Measurements from ENCODE around the gene LCN10.
"Not testable (repeated sequence)": the region's sequence is repeated elsewhere in the genome, so short reads cannot be mapped to it uniquely, and the experiment has no call there.

The LCN10 gene

DNA sequence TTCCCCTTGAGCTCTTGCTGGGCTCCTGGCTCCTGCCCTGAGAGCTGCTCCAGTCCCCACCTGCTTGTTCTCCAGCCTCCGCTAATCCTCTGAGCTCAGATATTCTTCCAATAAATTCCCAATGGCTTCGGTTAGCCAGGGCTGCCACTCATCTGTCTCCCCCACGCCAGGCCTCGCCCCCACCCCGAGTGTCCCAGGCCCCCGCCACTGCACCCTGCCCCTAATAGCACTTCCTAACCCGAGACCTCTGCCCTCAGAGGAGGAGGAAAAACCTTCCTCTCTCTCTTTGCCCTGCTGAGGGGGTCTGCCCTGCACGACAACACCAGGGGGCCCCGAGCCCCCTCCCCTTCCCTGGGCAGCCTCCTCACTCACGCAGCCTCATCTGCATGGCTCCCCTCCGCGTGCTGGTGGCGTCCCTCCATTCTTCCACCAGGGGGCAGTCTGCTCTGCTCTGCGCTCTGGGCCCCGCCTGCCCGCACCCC lies 27.0 kb upstream of the LCN10 start:
- no peak for DNase-seq

DNA sequence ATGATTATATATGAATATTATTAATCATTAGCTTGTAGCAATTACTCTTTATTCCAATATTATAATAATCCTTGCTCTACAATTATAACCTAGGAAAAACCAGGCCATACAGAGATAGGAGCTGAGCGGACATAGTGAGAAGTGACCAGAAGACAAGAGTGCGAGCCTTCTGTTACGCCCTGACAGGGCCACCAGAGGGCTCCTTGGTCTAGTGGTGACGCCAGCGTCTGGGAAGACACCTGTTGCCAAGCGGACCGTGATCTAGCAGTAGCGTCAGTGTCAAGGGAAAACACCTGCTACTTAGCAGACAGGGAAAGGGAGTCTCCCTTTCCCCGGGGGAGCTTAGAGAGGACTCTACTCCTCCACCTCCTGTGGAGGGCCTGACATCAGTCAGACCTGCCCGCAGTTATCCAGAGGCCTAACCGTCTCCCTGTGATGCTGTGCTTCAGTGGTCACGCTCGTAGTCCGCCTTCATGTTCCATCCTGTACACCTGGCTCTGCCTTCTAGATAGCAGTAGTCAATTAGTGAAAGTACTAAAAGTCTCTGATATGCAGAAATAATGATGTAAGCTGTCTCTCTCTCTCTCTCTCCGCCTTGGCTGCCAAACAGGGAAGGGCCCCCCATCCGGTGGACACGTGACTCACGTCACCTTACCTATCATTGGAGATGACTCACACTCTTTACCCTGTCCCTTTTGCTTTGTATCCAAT lies 23.8 kb upstream of the LCN10 start:
- peak; percentile 24 for DNase-seq

DNA sequence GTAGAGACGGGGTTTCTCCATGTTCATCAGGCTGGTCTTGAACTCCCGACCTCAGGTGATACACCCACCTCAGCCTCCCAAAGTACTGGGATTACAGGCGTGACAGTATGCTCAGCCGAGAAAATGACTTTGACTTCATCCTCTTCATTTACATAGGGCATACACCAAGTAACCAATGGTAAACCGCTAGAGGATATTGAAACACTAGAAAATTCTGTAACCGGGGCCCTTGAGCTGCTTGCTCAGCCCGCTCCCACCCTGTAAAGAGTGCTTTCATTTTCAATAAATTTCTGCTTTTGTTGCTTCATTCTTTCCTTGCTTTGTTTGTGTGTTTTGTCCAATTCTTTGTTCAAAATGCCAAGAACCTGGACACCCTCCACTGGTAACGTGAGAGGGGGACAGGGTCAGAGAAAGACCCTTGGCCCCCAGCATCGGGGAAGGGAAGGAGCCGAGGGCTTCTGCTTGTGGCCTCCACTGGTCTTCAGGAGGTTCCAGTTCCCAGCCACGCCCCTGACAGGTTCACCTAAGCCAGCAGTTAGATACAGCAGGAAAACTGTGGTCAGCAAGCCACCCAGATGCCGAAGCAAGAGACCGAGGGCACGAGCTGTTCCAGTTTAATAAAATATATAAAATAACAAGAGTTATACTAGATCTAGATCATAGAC lies 23.1 kb upstream of the LCN10 start:
- not testable (repeated sequence) for DNase-seq

DNA sequence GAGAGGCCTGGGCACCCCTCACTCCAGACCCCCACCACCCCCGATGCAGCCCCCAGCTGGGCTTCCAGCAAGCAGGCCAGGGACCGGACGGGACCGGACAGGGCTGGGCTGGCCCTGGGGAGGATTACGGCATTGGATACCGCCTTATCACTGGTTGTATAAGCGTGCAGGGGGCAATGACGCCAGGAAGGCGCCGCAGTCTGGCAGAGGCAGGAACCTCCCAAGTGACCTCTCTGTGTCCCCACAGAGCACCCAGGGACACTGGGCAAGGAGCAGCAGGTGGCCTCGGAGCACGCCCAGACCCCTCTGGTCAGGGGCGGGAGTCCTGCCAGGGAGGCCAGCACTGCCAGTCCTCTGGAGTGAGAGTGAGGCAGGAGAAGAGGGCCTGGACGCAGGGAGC lies 22.3 kb upstream of the LCN10 start:
- DNase-seq = no peak

DNA sequence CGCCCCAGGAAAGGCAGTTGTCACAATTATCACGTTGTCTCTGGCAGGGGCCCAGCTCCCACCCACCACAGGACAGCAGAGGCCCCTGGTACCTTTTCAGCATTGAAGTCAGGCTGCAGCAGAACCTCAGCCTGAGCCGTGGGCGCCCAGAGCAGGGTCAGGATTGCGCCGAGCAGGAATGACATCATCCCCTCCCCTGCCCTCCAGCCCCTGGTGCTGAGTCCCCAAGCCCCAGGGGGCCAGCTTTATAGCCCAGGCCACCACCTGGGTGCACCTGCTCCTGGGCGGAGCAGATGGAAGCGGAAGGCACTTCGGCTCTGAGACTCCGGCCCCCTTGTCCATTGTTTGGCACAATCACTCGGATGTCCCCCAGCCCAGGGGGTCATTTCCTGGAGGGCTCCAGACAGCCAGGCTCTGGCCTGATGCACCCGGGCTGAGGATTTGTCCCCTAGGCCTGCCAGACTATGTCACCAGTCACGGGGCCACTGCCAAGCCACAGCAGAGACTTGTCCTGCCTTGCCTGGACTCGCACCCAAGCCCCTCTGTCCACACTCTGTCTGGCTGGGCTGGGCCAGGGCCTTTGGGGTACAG lies 21.7 kb upstream of the LCN10 start, which contains the start of gene LCN15:
Gene LCN15 (minus strand): TSS at position 218 of the 591 bp plus-strand sequence. CDS start 30 bp downstream, at position 188.
- no peak for DNase-seq

DNA sequence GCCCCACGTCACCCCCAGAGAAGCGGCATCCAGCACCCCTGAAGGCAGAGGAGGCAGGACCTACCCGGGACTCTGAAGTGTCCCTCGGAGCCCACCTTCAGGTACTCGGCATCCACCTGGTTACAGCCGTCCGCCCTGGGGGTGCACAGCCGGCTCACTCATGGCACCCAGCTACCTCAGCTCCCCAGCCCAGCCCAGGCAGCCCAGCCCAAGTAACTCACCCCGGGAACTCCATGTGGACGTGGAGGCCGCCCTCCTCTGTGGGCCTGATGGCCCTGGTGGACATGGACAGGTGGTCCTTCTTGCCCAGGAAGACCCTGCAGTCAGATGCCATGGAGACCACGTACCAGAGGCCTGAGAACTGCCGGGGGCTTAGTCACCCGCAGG lies 20.9 kb upstream of the LCN10 start:
- no peak for DNase-seq

DNA sequence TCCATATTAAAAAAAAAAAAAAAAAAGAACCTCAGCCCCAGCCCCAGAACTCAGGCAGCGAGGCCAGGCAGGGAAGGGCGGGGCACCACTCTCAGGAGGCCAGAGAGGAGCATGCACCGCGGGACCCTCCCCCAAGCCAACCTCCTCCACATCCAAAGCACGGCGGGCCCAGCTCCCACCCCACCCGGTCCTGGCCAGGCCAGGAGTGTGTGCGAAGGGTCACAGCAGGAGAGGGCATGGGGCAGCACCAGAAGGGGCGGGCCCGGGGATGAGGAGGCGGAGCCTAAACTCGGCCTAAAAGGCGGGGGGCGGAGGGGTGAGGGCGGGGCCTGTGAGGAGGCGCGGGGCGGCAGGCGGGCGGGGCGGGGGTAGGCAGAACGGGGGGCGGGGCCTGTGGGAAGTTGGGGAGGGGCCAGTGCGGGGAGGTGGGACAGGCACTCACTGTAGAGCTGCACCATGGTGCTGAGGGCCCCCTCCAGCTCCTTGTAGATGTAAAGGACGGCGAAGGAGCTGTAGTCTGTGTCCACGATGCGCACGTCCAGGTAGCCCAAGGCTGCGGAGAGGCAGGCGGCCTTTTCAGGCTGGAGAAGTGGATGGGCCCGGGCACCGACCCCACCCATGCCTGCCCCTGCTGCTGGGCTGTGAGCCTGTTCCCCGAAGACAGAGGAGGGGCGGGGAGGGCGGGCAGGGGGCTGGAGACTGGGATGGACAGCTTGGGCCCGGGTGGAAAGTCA lies 20.3 kb upstream of the LCN10 start:
- DNase-seq = peak; percentile 4

DNA sequence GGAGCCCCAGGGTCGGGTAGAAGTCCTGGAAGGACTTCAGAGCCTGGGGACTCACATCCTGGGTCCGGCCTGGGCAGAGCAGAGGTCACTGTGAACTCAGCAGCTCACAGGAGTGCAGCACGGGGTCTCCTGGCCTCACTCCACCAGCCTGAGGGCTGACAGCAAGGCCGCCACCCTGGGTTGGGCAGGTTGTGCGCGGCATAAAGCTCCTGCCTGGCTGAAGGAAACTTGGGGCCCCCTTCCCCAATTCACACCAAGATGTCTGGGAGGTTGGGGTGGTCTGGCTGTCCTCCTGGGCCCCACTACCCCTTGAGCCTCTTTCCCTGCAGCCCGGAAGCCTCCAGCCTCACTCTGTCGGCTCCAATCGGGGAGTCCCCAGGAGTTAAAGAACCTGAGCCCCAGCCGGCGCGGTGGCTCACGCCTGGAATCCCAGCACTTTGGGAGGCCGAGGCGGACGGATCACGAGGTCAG lies 19.5 kb upstream of the LCN10 start:
- DNase-seq = no peak

DNA sequence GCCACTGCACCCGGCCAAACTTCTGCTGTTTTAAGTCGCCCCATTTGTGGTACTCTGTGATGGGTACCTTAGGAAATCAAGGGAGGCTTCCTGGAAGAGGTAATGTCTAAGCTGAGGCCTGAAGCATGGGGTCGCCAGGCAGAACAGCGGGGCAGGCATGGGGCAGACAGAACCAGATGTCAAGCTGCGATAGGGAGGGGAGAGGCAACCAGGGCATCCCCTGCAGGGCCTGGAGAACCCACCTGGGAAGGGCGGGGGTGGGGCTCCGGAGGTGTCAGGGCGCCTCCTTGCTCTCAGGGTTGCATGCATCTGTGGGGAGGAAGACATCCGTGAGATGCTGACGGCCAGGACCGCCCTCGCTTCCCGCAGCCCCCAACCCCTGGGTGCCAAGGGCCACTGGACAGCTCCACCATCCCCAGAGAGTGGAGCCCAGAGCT lies 18.8 kb upstream of the LCN10 start:
- DNase-seq = no peak

DNA sequence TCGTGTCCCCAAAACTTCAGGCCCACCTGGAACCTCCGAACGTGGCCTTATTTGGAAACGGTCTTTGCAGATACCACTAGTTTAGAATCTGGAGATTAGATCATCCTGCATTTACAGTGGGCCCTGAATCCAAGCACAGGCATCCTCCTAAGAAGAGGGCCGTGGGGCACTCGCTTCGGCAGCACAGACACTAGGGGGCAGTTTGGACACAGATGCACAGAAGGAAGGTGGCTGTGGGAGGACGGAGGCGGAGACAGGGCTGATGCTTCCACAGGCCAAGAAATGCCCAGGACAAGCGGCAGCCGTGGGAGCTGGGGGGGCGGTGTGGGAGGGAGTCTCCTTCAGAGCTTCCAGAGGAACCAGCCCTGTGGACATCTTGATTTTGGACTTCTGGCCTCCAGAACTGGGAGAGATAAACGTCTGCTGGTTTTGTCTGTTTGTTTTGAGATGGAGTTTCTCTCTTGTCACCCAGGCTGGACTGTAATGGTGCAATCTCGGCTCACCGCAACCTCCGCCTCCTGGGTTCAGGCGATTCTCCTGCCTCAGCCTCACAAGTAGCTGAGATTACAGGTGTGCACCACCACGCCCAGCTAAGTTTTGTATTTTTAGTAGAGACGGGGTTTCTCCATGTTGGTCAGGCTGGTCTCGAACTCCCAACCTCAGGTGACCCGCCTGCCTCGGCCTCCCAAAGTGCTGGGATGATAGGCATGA lies 18.2 kb upstream of the LCN10 start:
- peak; percentile 53 for DNase-seq

DNA sequence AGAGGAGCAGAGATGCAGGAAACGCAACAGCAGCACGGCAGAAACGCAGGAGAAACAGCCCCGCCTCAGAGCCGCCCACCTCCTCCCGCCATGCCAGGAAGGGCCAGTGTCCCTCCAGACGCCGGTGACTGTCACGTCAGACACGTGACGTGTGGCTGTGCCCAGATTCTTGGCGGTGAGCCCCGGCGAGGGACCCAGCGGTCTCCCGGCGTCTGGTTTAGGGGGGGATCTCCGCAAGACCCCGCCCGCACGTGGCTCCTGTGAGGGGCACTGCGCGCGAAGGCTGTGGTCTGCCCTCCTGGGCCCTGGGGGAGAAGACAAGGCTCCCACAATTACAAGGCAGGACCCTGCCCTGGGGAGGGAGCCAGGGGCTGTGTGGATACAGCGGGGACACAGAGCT lies 17.7 kb upstream of the LCN10 start:
- DNase-seq = no peak

DNA sequence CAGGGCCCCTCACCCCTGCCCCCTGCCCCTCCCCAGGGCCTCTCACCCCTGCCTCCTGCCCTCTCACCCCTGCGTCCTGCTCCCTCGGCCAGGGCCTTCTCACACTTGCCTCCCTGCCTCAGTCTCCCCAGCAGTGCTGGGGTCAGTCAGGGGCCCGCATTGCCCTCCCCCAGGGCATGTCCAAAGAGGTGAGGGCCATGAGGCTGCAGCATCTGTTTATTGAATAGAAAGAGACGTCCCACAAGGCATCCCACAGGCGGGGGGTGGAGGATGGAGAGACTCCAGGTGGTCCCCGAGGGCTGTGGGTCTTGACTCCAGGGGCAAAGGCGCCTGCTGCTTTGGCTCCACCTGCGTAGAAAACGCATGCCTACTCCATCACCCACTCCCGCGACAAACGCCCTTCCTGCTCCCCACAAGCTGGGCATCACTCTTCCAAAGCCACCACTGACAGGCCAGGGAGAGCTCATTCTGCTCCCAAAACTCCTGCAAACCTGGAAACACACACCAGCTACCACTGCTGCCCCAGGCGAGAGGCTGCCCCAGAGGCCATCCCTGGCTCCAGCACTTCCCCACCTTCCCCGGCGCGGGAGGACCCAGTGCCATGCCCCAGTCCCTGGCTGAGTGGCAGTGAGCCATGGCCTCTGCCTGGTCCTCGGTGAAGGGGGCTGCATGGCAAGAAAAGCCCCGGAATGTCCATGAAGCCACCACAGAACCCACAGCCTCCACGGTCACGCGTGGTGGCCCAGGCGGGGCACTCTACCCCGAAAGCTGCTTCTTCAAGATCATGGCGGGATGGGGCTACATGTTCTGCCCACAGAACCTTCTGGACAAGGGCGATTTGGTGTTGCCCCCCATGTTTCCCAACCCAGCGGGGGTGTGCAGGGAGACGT lies 16.9 kb upstream of the LCN10 start:
- no peak for DNase-seq

DNA sequence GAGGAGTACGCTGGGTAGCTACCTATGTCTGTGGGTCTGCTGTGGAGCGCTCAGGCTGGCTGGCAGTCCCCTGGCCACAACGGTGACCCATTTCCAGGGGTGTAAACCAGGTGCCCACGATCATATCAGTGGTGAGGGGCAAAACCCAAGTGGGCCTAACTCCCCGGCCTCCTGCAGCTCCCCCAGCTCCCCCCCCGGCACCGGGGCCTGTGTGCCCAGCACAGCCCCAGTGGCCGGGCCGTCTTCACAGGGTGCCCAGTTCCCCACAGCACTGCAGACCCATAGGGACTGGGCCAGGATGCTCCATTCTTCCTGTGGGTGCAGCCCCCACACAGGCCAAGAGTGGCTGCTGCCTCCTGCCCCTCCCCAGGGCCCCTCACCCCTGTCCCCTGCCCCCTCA lies 16.3 kb upstream of the LCN10 start:
- DNase-seq = no peak

DNA sequence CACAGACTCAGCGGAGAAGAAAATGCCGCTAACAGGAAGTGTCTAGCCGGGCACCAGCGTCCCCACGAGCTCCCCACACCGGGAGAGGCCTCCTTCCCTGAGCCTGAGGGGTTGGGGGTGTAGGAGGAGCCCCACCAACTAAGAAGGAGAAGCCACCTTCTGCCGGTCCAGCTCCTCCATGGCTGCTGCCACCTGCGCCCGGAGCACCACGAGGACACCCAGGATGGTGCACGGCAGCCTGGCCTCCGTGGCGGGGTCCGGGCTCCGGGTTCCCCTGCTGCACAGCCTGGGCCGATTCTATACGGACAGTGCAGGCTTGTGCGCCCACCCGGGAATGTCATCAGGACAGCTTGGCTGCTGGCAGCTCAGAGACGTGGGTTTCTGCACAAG lies 15.0 kb upstream of the LCN10 start:
- no peak for DNase-seq

DNA sequence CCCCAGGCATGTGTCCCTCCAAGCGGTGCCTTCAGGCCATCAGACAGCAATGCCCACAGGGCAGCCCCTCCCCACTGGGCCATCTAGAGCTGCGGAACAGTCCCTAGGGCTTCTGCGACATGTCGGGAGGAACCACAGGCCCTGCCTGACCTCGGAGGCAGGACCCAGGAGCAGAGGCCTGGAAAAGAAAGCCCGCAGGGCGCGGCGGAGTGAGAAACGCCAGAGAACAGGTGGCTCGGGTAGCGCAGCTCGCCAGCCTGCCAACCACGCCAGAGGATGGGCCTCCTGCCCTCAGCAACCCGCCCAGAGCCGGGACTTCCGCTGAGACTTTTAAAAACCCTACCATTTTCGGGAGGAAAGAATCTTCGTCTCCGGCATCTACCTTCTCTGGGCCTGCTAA lies 14.6 kb upstream of the LCN10 start:
- no peak for DNase-seq

DNA sequence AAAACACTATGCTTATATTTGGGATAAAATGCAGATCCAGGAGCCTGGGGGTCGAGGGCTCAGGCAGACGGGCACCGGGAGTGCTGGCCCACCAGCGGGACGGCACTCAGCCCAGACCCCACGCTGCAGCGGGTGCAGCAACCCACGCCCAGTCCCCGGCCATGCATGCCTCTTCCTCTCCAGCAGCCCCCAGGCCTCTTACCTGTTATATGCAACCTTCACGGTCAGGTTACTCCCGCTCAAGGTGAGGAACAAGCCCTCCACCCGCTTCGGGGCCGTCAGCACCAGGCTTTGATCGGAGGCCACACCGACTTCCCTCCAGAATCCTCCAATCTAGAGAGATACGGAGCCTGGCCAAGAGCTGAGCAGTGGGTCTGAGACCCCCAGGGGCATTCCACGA lies 14.1 kb upstream of the LCN10 start:
- no peak for DNase-seq

DNA sequence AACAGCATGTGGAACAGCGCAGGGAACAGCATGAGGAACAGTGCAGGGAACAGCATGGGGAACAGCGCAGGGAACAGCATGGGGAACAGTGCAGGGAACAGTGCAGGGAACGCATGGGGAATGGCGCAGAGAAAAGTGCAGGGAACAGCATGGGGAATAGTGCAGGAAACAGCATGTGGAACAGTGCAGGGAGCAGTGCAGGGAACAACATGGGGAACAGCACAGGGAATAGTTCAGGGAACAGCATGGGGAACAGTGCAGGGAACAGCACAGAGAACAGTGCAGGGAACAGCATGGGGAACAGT lies 13.3 kb upstream of the LCN10 start:
- no peak for DNase-seq

DNA sequence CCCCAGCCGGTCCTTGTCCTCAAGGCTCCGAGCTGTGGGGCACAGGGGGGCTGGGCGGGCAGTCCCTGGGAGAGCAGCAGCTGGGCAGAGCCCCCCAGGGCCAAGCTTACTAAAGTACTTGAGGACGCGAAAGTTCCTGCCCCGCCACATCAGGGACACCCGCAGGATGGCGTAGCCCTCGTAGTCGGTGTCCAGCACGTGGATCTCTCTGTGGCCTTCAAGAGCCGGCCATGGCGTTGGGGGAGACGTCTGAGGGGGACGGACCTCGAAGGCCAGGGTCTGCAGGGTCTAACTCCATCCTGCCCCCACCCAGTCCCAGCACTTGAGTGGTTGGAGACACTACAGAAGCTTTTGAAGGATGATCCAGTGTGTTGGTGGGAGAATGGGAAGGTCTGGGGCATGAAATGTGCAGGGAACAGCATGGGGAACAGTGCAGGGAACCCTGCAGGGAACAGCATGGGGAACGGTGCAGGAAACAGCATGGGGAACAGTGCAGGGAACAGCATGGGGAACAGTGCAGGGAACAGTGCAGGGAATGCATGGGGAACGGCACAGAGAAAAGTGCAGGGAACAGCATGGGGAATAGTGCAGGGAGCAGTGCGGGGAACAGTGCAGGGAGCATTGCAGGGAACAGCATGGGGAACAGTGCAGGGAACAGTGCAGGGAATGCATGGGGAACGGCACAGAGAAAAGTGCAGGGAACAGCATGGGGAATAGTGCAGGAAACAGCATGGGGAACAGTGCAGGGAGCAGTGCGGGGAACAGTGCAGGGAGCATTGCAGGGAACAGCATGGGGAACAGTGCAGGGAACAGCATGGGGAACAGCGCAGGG lies 12.8 kb upstream of the LCN10 start:
- not testable (repeated sequence) for DNase-seq

DNA sequence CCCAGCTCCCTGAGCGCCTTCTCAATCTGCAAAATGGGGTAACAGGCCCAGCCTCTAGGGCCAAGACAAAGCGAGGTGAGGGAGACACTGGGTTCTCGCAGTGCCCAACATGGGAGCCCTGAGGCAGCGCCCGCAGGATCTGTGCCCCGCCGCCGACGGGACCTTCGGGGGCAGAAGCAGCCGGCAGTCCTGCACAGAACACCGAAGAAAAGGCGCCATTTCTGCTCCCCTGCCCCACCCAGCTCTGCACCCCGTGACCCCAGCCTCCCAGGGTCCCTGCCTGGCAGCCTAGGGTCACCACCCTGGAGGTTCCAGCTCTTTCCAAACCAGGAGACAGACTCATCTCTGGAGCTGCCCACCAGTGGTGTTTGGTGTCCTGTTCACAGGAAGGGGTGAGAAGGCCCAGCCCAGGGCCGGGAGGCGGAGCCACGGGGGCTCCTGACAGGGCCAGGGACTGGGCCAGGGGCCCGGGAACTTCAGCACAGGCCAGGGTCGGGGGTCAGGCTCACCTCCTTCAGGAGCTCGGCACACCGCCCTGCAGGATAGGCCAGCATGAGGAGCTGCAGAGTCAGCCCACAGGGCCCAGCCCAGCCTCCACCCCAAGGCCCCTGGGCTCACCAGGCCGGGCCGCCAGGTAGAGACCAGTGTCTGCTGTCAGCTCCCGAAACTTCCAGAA lies 12.0 kb upstream of the LCN10 start:
- no peak for DNase-seq

DNA sequence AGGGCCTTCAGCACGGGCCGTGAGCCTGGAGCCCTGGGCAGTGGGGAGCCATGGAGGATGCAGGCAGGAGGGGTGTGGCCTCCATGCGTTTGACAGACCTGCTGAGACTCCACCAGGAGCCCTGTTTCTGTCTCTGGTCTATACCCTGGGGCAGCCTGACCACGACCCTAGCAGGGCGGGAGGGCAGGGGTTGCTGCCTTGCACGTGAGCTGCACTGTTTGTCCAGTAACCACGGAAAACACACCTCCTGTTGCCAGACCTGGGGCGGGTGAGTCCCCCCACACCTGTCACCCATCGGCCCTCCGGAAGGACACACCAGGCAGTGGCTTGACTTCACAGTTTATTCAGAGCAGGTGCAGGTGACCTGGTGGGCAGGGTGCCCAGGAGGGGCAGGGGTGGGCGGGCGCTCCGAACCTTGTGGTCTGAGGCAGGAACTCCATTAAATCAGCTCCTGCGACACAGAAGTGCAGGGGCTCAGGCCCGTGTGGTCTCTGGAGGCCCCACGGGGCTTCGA lies 11.4 kb upstream of the LCN10 start:
- DNase-seq = no peak
